ENCODE measurements around the gene PAQR3. TPM values are rescaled to one million over a fixed set of nuclear protein-coding genes. Genes with fewer than 3 reads are reported as not detected.

Gene PAQR3
- total and polyA plus RNA-seq, 2 experiments from 2014 or later = 15.9 to 36.3 TPM

- TF ChIP-seq CTCF (conservative IDR thresholded peaks at IDR 0.05; ENCODE audit: low read depth in 2 of 2) (no peak), ZNF114 (CRISPR knock-in tag; IDR thresholded peaks at IDR 0.05) (no peak), STAT1 (IDR thresholded peaks at IDR 0.05; ENCODE audit: unreplicated experiment) (no peak), CREB1 (CRISPR knock-in tag; IDR thresholded peaks at IDR 0.05; ENCODE audit: low read depth) (no peak), EZH2 (IDR thresholded peaks at IDR 0.05; ENCODE audit: low read depth, unreplicated experiment) (no peak)
Observed at GRCh38 chr4:78939667-78940008, 400 bp upstream of the PAQR3 start (continued).

- DNase-seq (ENCODE audit: low spot score) (no peak), ATAC-seq (no peak)
- Histone ChIP-seq H3K9me2 (ENCODE audit: insufficient read depth) (no peaks in the 10 kb centered on the region), H3F3A (replicated peaks; ENCODE audit: low read depth) (no peaks in the 10 kb centered on the region), H3K36me3 (ENCODE audit: insufficient read depth) (no peaks in the 10 kb centered on the region; the same call in 1 of the 2 replicates), H3K79me2 (replicated peaks; ENCODE audit: insufficient read depth) (peaks cover 18% of the 10 kb centered on the region), H3K4me2 (peak overlapping the region; percentile 94), H2AFZ (peak overlapping the region; percentile 91; the same call in 1 of the 2 replicates), H3K27ac (ENCODE audit: low read depth) (no peak overlapping the region), H3K4me1 (ENCODE audit: insufficient read depth) (peaks cover 27% of the 10 kb centered on the region), H3K27me3 (ENCODE audit: insufficient read depth) (peaks cover 19% of the 10 kb centered on the region), H3K4me3 (peak overlapping the region; percentile 70), H4K20me1 (replicated peaks; ENCODE audit: insufficient read depth) (no peaks in the 10 kb centered on the region; the same call in 1 of the 2 replicates)
- peak overlapping the region; percentile 90 for H3K4me3 Mint-ChIP-seq
- peaks cover 37% of the 10 kb centered on the region for H3K4me1 Mint-ChIP-seq
- peaks cover 2% of the 10 kb centered on the region; the same call in 1 of the 3 replicates for H3K36me3 Mint-ChIP-seq (ENCODE audit: low read depth)
- H3K27ac Mint-ChIP-seq = 0 out of 2 replicates have a peak overlapping the region, but pooled peaks have one; percentile 24
- H3K27me3 Mint-ChIP-seq (ENCODE audit: insufficient read depth, low read depth, poor library complexity) = peaks cover 10% of the 10 kb centered on the region
- no peaks in the 10 kb centered on the region for H3K9me3 Mint-ChIP-seq
- TF ChIP-seq ETS1 (IDR thresholded peaks at IDR 0.05) (no peak), JUNB (IDR thresholded peaks at IDR 0.05; ENCODE audit: unreplicated experiment) (no peak), REST (IDR thresholded peaks at IDR 0.05; ENCODE audit: unreplicated experiment) (no peak), EZH2 (IDR thresholded peaks at IDR 0.05; ENCODE audit: low read depth, unreplicated experiment) (no peak), STAT1 (IDR thresholded peaks at IDR 0.05; ENCODE audit: unreplicated experiment) (no peak), CTCF (conservative IDR thresholded peaks at IDR 0.05; ENCODE audit: low read depth in 2 of 2) (no peak), EZH2phosphoT487 (IDR thresholded peaks at IDR 0.05; ENCODE audit: unreplicated experiment) (no peak), ZNF331 (CRISPR knock-in tag; IDR thresholded peaks at IDR 0.05; ENCODE audit: low read depth) (no peak), POLR2AphosphoS5 (IDR thresholded peaks at IDR 0.05; ENCODE audit: low read depth) (no peak), CREB1 (CRISPR knock-in tag; IDR thresholded peaks at IDR 0.05; ENCODE audit: low read depth) (no peak), ZNF114 (CRISPR knock-in tag; IDR thresholded peaks at IDR 0.05) (no peak)
Observed at GRCh38 chr4:78938474-78938867, 767 bp downstream of the PAQR3 start.

All from GM23338 (cell line).